Activated CD4-positive, alpha-beta T cell treated with anti-CD3 and anti-CD28 coated beads for 36 hours (primary cell): Measurements from ENCODE around the gene DDA1. TPM values are rescaled to one million over a fixed set of nuclear protein-coding genes. Genes with fewer than 3 reads are reported as not detected.
"Not testable (repeated sequence)": the region's sequence is repeated elsewhere in the genome, so short reads cannot be mapped to it uniquely, and the experiment has no call there.

Source experiments
- ATAC-seq: fragments of 200-7000 bp; cut with Tn5 transposase; one replicate; pipeline ENCODE4 v1.10.0; 2021; ENCODE audit warnings: mild to moderate bottlenecking, moderate library complexity
- CTCF ChIA-PET: fragments of 350-600 bp; sonication (Branson Sonifier 250); formaldehyde crosslinking; loops from one replicate; lab custom pipeline; 2021; ENCODE audit warnings: antibody characterized with exemption; lab: Charles Lee
- POLR2A ChIA-PET: fragments of 350-600 bp; sonication (Branson Sonifier 250); formaldehyde crosslinking; loops from one replicate; lab custom pipeline; 2021; ENCODE audit warnings: antibody characterized with exemption, inconsistent platforms; lab: Charles Lee
- DNase-seq: peaks from one replicate; pipeline ENCODE4 v3.0.0-alpha.2; 2020
- H3K27ac Mint-ChIP-seq: one replicate; pipeline ENCODE4 v1.8.0; 2021; ENCODE audit warnings: mixed read lengths
- H3K27me3 Mint-ChIP-seq: one replicate; pipeline ENCODE4 v1.8.0; 2021; ENCODE audit warnings: mixed read lengths
- H3K36me3 Mint-ChIP-seq: one replicate; pipeline ENCODE4 v1.8.0; 2021; ENCODE audit warnings: low read depth, mixed read lengths
- H3K4me1 Mint-ChIP-seq: one replicate; pipeline ENCODE4 v1.8.0; 2021; ENCODE audit warnings: mixed read lengths
- H3K4me3 Mint-ChIP-seq: one replicate; pipeline ENCODE4 v1.8.0; 2021; ENCODE audit warnings: mild to moderate bottlenecking, moderate library complexity, mixed read lengths
- H3K9me3 Mint-ChIP-seq: one replicate; pipeline ENCODE4 v1.8.0; 2021; ENCODE audit warnings: low read depth, mixed read lengths
- intact Hi-C, 2 experiments: fragments of 100-400 bp; cut with DNase I in 1 of 2; cut with micrococcal nuclease in 1 of 2; formaldehyde crosslinking; loops; one replicate each; pipeline versions ENCODE4 v1.14.2 to v1.15.1; 2022 to 2024; cut with DNase I, micrococcal nuclease
- total RNA-seq, 2 experiments: library from RNA; stranded (reverse); gene quantifications; one replicate each; pipeline ENCODE4 v1.2.3, GENCODE V29; 2021

Gene DDA1
- total RNA-seq, 2 experiments from 2014 or later: 26.2 to 39.6 TPM

GRCh38 chr19:17268754-17269153 is 40.6 kb upstream of the DDA1 start:
- Mint-ChIP-seq H3K4me1 (peaks cover 11% of the 10 kb centered on the region), H3K36me3 (peaks cover 10% of the 10 kb centered on the region), H3K9me3 (no peaks in the 10 kb centered on the region), H3K27ac (no peak overlapping the region), H3K27me3 (no peaks in the 10 kb centered on the region), H3K4me3 (peak overlapping the region; percentile 94)
- intact Hi-C loops: loop anchor here in 1 of 2 experiments (1.0 to 10.0 kb wide), 4 partner anchors 14 to 1431 kb away; partner anchors contain the start of gene EPS15L1
- CTCF ChIA-PET: interaction anchor here (0.7 to 1.4 kb wide), 2 partner anchors 202 to 935 kb away, joined by 3 to 5 read pairs; partner anchors contain the start of gene RAB3A
- no peak for DNase-seq
- ATAC-seq: no peak
- POLR2A ChIA-PET: interaction anchor here (0.5 to 0.7 kb wide), 2 partner anchors 63 to 113 kb away, joined by 3 to 8 read pairs; no protein-coding TSS in a partner anchor

GRCh38 chr19:17274892-17275291 is 34.5 kb upstream of the DDA1 start:
- DNase-seq, H3K9me3 Mint-ChIP-seq, H3K4me3 Mint-ChIP-seq, ATAC-seq, H3K27ac Mint-ChIP-seq, POLR2A ChIA-PET, H3K4me1 Mint-ChIP-seq, H3K27me3 Mint-ChIP-seq, intact Hi-C loops, CTCF ChIA-PET: not testable (repeated sequence)
- H3K36me3 Mint-ChIP-seq: peaks cover 39% of the 10 kb centered on the region

GRCh38 chr19:17275441-17276175 is 33.8 kb upstream of the DDA1 start:
- Mint-ChIP-seq H3K4me1 (no peaks in the 10 kb centered on the region), H3K27me3 (no peaks in the 10 kb centered on the region), H3K9me3 (no peaks in the 10 kb centered on the region), H3K27ac (no peak overlapping the region), H3K4me3 (no peak overlapping the region), H3K36me3 (peaks cover 37% of the 10 kb centered on the region)
- intact Hi-C loops: no loop called here
- CTCF ChIA-PET: interaction anchor here (0.6 kb wide), 2 partner anchors 13 to 756 kb away, joined by 3 read pairs; no protein-coding TSS in a partner anchor
- no peak for DNase-seq
- POLR2A ChIA-PET: no interaction called here
- ATAC-seq: no peak

GRCh38 chr19:17279436-17279835 is 29.9 kb upstream of the DDA1 start:
- Mint-ChIP-seq H3K9me3 (no peaks in the 10 kb centered on the region), H3K4me3 (no peak overlapping the region), H3K4me1 (peaks cover 8% of the 10 kb centered on the region), H3K27me3 (peaks cover 3% of the 10 kb centered on the region), H3K36me3 (peaks cover 23% of the 10 kb centered on the region), H3K27ac (no peak overlapping the region)
- DNase-seq: no peak
- ChIA-PET POLR2A (interaction anchor here (0.7 kb wide), 1 partner anchor 14 kb away, joined by 3 read pairs; no protein-coding TSS in a partner anchor), CTCF (interaction anchor here (0.6 to 6.3 kb wide), 2 partner anchors 20 to 567 kb away, joined by 3 to 45 read pairs; no protein-coding TSS in a partner anchor)
- intact Hi-C loops: no loop called here
- no peak for ATAC-seq

- ChIA-PET CTCF (interaction anchor here (0.6 to 6.3 kb wide), 9 partner anchors 11 to 544 kb away, joined by 3 to 45 read pairs (median 3); partner anchors contain the start of genes BABAM1, MRPL34 and OCEL1), POLR2A (interaction anchor here (0.7 to 1.0 kb wide), 2 partner anchors 15 to 16 kb away, joined by 3 to 6 read pairs; partner anchors contain the start of gene BABAM1)
- Mint-ChIP-seq H3K4me1 (peaks cover 8% of the 10 kb centered on the region), H3K4me3 (peak within 1 kb of the TSS; percentile 73), H3K36me3 (peaks cover 7% of the 10 kb centered on the region), H3K27me3 (peaks cover 3% of the 10 kb centered on the region), H3K9me3 (no peaks in the 10 kb centered on the region), H3K27ac (peak within 1 kb of the TSS; percentile 59)
- ATAC-seq (peak; percentile 14), DNase-seq (peak; percentile 50)
- intact Hi-C loops: loop anchor here (1.0 to 2.0 kb wide), 7 partner anchors 13 to 510 kb away; no protein-coding TSS in a partner anchor
These were observed 27.7 kb upstream of the DDA1 start, which contains the start of gene ANKLE1 for GRCh38 chr19:17281391-17282304. ANKLE1 (plus strand) TSS chr19:17281901; CDS start chr19:17281921, 20 bp downstream.

- Mint-ChIP-seq H3K4me1 (peaks cover 8% of the 10 kb centered on the region), H3K27ac (peak overlapping the region; percentile 59), H3K27me3 (peaks cover 3% of the 10 kb centered on the region), H3K9me3 (no peaks in the 10 kb centered on the region), H3K4me3 (peak overlapping the region; percentile 73), H3K36me3 (peaks cover under 1% of the 10 kb centered on the region)
- POLR2A ChIA-PET: interaction anchor here (0.6 to 0.7 kb wide), 2 partner anchors 15 to 17 kb away, joined by 3 to 4 read pairs; no protein-coding TSS in a partner anchor
- ATAC-seq (peak; percentile 96), DNase-seq (peak; percentile 90)
- intact Hi-C loops: loop anchor here (1.0 to 2.0 kb wide), 7 partner anchors 14 to 511 kb away; no protein-coding TSS in a partner anchor
- CTCF ChIA-PET: interaction anchor here (0.6 to 6.3 kb wide), 10 partner anchors 10 to 545 kb away, joined by 3 to 45 read pairs (median 3); partner anchors contain the start of genes BABAM1 and MRPL34
These were observed 26.8 kb upstream of the DDA1 start for GRCh38 chr19:17282488-17283125.

GRCh38 chr19:17283504-17283996 is 25.8 kb upstream of the DDA1 start:
- no peak for DNase-seq
- no peaks in the 10 kb centered on the region for H3K9me3 Mint-ChIP-seq
- no peak overlapping the region for H3K4me3 Mint-ChIP-seq
- no peak for ATAC-seq
- intact Hi-C loops: loop anchor here in 1 of 2 experiments (2.0 kb wide), 1 partner anchor 505 kb away; no protein-coding TSS in a partner anchor
- no peaks in the 10 kb centered on the region for H3K36me3 Mint-ChIP-seq
- POLR2A ChIA-PET: no interaction called here
- peaks cover 3% of the 10 kb centered on the region for H3K27me3 Mint-ChIP-seq
- peaks cover 8% of the 10 kb centered on the region for H3K4me1 Mint-ChIP-seq
- CTCF ChIA-PET: interaction anchor here (0.9 to 6.3 kb wide), 5 partner anchors 16 to 215 kb away, joined by 3 to 45 read pairs (median 6); partner anchors contain the start of gene MRPL34
- no peak overlapping the region for H3K27ac Mint-ChIP-seq

GRCh38 chr19:17285415-17286135 is 23.8 kb upstream of the DDA1 start:
- no peaks in the 10 kb centered on the region for H3K9me3 Mint-ChIP-seq
- ChIA-PET CTCF (interaction anchor here (1.0 kb wide), 1 partner anchor 19 kb away, joined by 4 read pairs; no protein-coding TSS in a partner anchor), POLR2A (no interaction called here)
- H3K27ac Mint-ChIP-seq: no peak overlapping the region
- H3K4me1 Mint-ChIP-seq: peaks cover 8% of the 10 kb centered on the region
- no peak overlapping the region for H3K4me3 Mint-ChIP-seq
- H3K27me3 Mint-ChIP-seq: peaks cover 3% of the 10 kb centered on the region
- no peaks in the 10 kb centered on the region for H3K36me3 Mint-ChIP-seq
- no peak for ATAC-seq
- intact Hi-C loops: no loop called here
- no peak for DNase-seq

- H3K27ac Mint-ChIP-seq: no peak overlapping the region
- H3K36me3 Mint-ChIP-seq: no peaks in the 10 kb centered on the region
- H3K4me1 Mint-ChIP-seq: peaks cover 6% of the 10 kb centered on the region
- no peaks in the 10 kb centered on the region for H3K9me3 Mint-ChIP-seq
- DNase-seq (no peak), ATAC-seq (no peak)
- H3K4me3 Mint-ChIP-seq: no peak overlapping the region
- intact Hi-C loops: no loop called here
- CTCF ChIA-PET: interaction anchor here (0.9 kb wide), 1 partner anchor 26 kb away, joined by 3 read pairs; no protein-coding TSS in a partner anchor
- peaks cover 3% of the 10 kb centered on the region for H3K27me3 Mint-ChIP-seq
- POLR2A ChIA-PET: no interaction called here
These were observed 23.1 kb upstream of the DDA1 start for GRCh38 chr19:17286263-17286662.
